ENCODE results near the gene RMC1. TPM values are rescaled to one million over a fixed set of nuclear protein-coding genes. Genes with fewer than 3 reads are reported as not detected.
A peak's percentile ranks its signal among the peaks of the same experiment; 100 is the strongest.

RMC1 gene
- total RNA-seq, 1 donor from 2014 or later = 31.6 TPM

DNA sequence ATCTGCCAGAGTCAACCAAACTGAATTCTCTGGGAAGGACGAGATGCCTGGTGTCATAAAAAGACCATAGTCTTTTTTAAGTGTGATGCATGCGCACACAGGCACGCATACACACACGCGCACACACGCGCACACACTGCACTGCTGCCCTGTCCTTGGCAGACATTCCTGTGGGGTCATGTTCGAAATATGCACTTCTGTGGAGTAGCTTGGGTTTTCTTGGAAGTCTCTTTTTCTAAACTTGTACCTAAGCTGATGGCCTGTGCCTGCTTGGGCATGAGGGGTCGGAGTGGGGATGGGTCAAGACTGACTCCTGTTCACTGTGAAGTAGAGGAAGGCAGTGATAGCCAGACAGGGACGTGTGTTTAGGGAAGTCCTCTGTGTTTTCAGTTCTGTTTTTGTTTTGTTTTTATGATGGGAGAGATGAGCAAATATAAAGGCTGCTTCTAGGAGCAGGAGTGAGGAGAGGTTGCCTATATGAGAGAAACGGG, 4.0 kb upstream of the RMC1 start:
- H3F3A ChIP-seq (ENCODE audit: low read depth) = peaks cover 21% of the 10 kb centered on the region
- H3K4me2 ChIP-seq = no peak overlapping the region
- Mint-ChIP-seq H3K4me3 (no peak overlapping the region), H3K9me3 (no peaks in the 10 kb centered on the region), H3K27ac (no peak overlapping the region), H3K36me3 (no peaks in the 10 kb centered on the region), H3K4me1 (peaks cover 25% of the 10 kb centered on the region), H3K27me3 (ENCODE audit: insufficient read depth, low read depth) (peaks cover 9% of the 10 kb centered on the region)
- H3K79me2 ChIP-seq (ENCODE audit: low read depth) = peaks cover 9% of the 10 kb centered on the region
- TF ChIP-seq EZH2 (IDR thresholded peaks at IDR 0.05) (no peak), EZH2phosphoT487 (IDR thresholded peaks at IDR 0.05) (no peak)
- TF ChIP-seq, protein P1, sequence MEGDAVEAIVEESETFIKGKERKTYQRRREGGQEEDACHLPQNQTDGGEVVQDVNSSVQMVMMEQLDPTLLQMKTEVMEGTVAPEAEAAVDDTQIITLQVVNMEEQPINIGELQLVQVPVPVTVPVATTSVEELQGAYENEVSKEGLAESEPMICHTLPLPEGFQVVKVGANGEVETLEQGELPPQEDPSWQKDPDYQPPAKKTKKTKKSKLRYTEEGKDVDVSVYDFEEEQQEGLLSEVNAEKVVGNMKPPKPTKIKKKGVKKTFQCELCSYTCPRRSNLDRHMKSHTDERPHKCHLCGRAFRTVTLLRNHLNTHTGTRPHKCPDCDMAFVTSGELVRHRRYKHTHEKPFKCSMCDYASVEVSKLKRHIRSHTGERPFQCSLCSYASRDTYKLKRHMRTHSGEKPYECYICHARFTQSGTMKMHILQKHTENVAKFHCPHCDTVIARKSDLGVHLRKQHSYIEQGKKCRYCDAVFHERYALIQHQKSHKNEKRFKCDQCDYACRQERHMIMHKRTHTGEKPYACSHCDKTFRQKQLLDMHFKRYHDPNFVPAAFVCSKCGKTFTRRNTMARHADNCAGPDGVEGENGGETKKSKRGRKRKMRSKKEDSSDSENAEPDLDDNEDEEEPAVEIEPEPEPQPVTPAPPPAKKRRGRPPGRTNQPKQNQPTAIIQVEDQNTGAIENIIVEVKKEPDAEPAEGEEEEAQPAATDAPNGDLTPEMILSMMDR (IDR thresholded peaks at IDR 0.05) = no peak
- peaks cover 4% of the 10 kb centered on the region for H4K20me1 ChIP-seq (ENCODE audit: low read depth)
- H3K4me1 ChIP-seq = peaks cover 22% of the 10 kb centered on the region
- H3K4me3 ChIP-seq = no peak overlapping the region
- H3K9ac ChIP-seq = no peak overlapping the region
- no peak overlapping the region for H3K27ac ChIP-seq
- no peaks in the 10 kb centered on the region for H3K9me3 ChIP-seq (ENCODE audit: low read depth)
- H3K27me3 ChIP-seq = peaks cover 24% of the 10 kb centered on the region
- H3K36me3 ChIP-seq = no peaks in the 10 kb centered on the region
- no peak for DNase-seq (ENCODE audit: low spot score)
- H2AFZ ChIP-seq (replicated peaks) = peak overlapping the region; percentile 64

- H3K4me3 Mint-ChIP-seq = peak overlapping the region; percentile 71
- H3K4me1 Mint-ChIP-seq = peaks cover 28% of the 10 kb centered on the region
- H4K20me1 ChIP-seq (ENCODE audit: low read depth) = peaks cover 15% of the 10 kb centered on the region
- no peak overlapping the region for H3K27ac Mint-ChIP-seq
- H3K4me3 ChIP-seq = no peak overlapping the region
- no peaks in the 10 kb centered on the region for H3K36me3 ChIP-seq
- TF ChIP-seq, protein P1 (IDR thresholded peaks at IDR 0.05) = no peak
- TF ChIP-seq EZH2phosphoT487 (IDR thresholded peaks at IDR 0.05) (no peak), EZH2 (IDR thresholded peaks at IDR 0.05) (no peak)
- H3K79me2 ChIP-seq (ENCODE audit: low read depth) = peaks cover 26% of the 10 kb centered on the region
- H3K36me3 Mint-ChIP-seq = peaks cover 4% of the 10 kb centered on the region
- H3K27me3 Mint-ChIP-seq (ENCODE audit: insufficient read depth, low read depth) = peaks cover 10% of the 10 kb centered on the region
- H3K27me3 ChIP-seq = peaks cover 29% of the 10 kb centered on the region
- DNase-seq (ENCODE audit: low spot score) = no peak
- no peak overlapping the region for H3K9ac ChIP-seq
- H3K27ac ChIP-seq = no peak overlapping the region
- no peaks in the 10 kb centered on the region for H3K9me3 Mint-ChIP-seq
- H3K4me1 ChIP-seq = peaks cover 12% of the 10 kb centered on the region
- no peak overlapping the region for H2AFZ ChIP-seq (replicated peaks)
- H3F3A ChIP-seq (ENCODE audit: low read depth) = peaks cover 15% of the 10 kb centered on the region
- H3K9me3 ChIP-seq (ENCODE audit: low read depth) = no peaks in the 10 kb centered on the region
- H3K4me2 ChIP-seq = no peak overlapping the region
These were observed 1.7 kb upstream of the RMC1 start for GRCh38 chr18:23501626-23502025.

- Mint-ChIP-seq H3K4me1 (peaks cover 28% of the 10 kb centered on the region), H3K27me3 (ENCODE audit: insufficient read depth, low read depth) (peaks cover 10% of the 10 kb centered on the region), H3K9me3 (no peaks in the 10 kb centered on the region), H3K4me3 (peak overlapping the region; percentile 91), H3K36me3 (peaks cover 9% of the 10 kb centered on the region), H3K27ac (peak overlapping the region; percentile 47)
- H3K27me3 ChIP-seq = peaks cover 29% of the 10 kb centered on the region
- H3K9me3 ChIP-seq (ENCODE audit: low read depth) = no peaks in the 10 kb centered on the region
- peak overlapping the region; percentile 79 for H3K4me3 ChIP-seq
- peak overlapping the region; percentile 73 for H3K4me2 ChIP-seq
- TF ChIP-seq EZH2phosphoT487 (IDR thresholded peaks at IDR 0.05) (no peak), EZH2 (IDR thresholded peaks at IDR 0.05) (no peak)
- TF ChIP-seq, protein P1 (IDR thresholded peaks at IDR 0.05) = no peak
- no peak for DNase-seq (ENCODE audit: low spot score)
- peaks cover 12% of the 10 kb centered on the region for H3K4me1 ChIP-seq
- peak overlapping the region; percentile 65 for H3K27ac ChIP-seq
- H2AFZ ChIP-seq (replicated peaks) = peak overlapping the region; percentile 43
- H4K20me1 ChIP-seq (ENCODE audit: low read depth) = peaks cover 15% of the 10 kb centered on the region
- peaks cover 15% of the 10 kb centered on the region for H3F3A ChIP-seq (ENCODE audit: low read depth)
- H3K36me3 ChIP-seq = no peaks in the 10 kb centered on the region
- H3K79me2 ChIP-seq (ENCODE audit: low read depth) = peaks cover 31% of the 10 kb centered on the region
- no peak overlapping the region for H3K9ac ChIP-seq
These were observed 734 bp upstream of the RMC1 start for GRCh38 chr18:23502516-23503037.
